NCI-H446 treated with DMSO at 0.1 percent for 48 hours (cell line): Measurements from ENCODE around the gene HPF1.
"Not testable (repeated sequence)": the region's sequence is repeated elsewhere in the genome, so short reads cannot be mapped to it uniquely, and the experiment has no call there.

ENCODE experiments used
- DNase-seq: peaks from one replicate; lab custom pipeline; 2025; lab: John Stamatoyannopoulos, UW

HPF1 gene

DNA sequence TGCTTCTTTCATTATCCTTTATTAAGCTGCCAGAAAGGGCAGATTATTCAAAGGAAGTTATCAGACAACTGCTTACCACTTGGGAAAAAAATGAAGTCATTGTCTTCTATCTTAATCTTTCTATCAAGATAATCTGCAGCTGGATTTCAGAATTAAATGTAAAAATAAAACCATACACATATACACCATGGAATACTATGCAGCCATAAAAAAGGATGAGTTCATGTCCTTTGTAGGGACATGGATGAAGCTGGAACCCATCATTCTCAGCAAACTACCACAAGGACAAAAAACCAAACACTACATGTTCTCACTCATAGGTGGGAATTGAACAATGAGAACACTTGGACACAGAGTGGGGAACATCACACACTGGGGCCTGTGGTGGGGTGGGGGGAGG is 19.1 kb downstream of the HPF1 start:
- not testable (repeated sequence) for DNase-seq

DNA sequence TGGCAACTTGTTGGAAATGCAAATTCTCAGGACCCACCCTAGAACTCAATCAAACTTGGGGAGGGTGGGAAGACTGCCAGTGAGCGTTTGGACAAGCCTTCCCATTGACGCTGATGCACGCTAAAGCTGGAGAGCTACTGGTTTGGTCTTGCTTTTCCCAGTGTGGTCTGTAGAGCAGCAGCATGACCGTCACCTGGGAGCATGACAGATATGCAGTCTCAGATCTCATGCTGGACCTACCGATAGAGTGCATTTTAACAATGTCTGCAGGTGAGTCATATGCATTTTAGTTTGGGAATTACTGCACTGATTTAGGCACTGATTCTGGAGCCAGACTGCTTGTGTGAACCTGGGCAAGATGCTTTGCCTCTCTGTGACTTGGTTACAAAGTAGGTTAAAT is 27.2 kb downstream of the HPF1 start:
- DNase-seq: no peak

DNA sequence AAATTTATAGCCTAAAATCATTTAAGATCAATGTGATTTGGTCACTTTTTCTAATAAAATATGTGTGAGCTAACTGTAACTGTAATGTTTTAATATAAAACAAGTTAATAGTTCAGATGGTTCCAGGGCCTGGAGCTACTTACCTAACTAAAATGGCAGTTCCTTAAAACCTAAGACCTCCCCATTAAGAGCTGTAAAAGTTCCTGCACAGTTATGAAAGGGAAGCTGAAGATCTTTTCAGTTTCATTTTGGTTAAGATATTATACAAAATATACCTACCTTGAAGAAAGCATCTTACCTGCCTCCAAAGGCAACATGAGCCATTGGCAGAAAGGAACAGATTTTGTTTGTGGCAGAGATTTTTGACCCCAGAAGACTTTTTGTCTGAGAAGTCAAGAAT is 30.1 kb downstream of the HPF1 start:
- DNase-seq: no peak

DNA sequence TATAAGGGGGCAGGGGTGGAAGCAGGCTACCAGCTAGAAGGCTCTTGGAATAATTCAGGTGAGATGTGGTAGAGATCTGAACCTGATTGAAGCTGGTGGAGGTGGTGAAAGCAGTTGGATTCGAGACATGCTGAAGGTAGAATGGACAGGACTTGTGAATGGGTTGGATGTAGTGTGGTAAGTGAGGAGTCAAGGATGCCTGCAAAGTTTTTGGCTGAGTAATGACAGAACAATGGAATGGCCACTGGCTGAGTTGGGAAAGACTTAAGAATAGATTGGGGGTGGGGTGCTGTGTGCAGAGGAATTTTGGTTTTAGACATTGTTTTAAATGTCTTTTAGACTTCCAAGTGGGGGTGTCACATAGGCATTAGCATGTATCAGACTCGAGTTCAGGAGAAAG is 33.5 kb downstream of the HPF1 start:
- DNase-seq: no peak

DNA sequence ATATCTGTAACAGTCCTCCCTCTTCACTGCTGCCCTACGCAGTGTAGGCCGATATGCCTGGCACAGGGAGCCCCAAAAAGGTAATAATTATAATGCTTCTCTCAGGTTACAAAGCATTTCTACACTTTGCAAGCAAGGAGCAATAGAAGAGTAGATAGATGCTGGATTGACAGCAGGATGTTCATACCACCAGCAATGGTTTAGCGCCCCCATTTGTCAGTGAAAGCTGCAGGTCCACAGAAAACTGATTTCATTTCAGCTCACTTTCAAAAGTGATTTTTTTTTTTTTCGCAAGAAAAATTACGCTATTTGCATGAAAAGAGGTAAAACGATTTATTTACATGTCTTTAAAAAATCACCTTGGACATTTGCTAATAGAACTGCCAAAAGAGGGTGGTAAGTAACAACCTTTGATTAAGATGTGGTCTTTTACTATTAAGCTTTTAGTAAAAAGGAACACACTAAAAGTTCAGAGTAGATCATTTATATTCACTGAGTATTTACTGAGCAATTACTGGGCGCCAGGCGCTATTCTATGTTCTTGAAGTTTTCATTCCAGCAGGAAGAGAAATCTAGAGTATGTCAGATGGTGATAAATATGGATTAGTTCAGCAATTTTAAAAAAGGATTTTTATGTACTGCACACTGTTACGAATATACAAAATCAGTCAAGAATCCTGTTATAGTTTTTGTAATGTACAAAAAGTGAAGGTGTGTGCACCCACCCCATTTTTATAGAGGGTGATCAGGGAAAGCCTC is 34.4 kb downstream of the HPF1 start:
- DNase-seq: no peak

DNA sequence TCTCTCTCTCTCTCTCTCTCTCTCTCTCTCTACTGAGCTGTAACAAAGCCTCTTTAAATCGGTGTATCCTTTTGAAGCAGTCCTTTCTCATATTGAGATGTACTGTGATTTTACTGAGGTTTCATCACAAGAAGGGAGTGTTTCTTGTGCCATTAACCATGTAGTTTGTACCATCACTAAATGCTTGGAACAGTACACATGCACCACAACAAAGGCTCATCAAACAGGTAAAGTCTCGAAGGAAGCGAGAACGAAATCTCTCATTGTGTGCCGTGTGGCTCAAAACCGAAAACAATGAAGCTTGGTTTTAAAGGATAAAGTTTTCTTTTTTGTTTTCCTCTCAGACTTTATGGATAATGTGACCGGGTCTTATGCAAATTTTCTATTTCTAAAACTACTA is 37.2 kb downstream of the HPF1 start:
- no peak for DNase-seq

DNA sequence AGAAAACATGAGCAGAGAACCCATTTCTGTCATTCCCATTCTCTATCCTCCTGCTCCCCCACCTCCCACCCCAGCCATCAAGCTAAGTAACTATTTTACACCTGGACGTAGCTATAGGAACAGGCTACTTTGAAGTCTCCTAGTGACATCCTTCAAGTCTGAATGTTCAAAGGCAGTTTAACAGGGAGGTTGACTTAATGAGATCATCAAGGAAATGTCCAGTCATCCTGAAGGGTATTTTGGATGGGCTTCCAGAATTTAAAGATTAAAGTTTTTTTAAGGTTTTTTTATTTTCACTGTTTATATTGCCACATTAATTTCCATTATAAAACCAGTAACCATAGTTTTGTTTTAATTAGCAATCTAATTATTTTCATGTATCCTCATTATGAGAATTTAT is 41.1 kb downstream of the HPF1 start:
- DNase-seq: no peak

DNA sequence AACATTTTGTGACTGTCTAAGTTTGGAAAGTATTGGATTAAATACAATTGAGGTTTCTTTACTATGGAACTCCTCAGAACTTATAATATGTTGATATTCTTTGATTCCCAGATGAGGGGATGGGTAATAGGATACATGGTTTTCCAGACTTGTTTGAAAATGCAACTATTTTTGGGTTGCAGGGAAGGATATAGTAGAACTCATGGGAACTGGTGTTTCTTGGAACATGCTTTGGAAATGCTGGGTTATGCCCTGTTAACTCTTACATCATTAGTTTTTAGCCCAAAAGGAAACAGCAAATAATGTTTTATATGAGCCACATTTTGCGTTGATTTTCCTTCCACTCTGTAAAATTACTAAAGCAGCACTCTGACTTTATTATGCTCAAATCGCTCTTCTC is 41.9 kb downstream of the HPF1 start:
- DNase-seq: no peak

DNA sequence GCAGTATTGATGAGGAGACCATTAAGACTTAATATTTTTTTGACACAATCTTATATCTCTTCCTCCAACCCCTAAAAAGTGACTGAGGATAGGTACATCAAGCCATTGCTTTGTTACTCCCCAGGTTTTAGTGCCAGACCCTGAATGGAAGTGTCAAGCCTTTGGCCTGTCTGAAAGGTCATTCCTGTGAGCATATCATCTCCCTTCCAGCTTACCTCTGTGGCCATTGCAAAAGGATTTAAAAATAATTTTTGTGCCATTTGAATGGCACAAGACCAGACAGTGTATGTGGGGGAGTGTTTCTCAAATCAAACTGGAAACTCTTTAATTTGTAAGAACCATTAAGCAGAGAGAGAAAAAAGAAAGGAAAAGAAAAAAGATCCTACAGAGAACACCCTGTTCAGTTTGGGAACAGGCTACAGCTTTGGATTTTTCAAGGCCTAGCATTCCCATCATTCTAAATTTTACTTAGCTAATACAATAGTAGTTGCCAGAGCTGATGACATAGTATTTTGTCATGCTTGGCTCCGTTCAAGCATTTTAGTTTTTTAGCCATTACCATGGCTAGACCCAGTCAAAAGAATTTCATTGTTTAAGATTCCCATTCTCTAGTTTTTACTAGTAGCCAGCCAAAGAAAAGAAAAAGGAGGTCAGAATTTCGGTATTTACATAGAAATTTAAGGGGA is 49.6 kb downstream of the HPF1 start:
- DNase-seq: no peak

DNA sequence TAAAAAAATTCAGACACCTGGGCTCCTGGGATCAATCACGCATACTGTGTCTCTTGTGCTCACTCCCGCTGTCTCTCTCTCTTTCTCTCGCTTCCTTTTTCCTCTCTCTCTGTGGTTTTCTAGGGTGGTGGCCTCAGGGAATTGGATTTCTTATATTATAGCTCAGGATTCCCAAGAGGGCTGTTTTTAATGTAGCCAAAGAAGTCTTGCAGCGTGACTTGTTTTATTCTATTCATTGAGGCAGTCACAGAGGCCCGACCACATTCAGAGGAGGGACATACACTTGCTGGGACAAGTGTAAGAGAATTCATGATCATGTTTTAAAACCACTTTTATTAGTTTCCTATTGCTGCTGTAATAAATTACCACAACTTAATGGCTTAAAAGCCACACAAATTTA is 59.4 kb downstream of the HPF1 start:
- no peak for DNase-seq

DNA sequence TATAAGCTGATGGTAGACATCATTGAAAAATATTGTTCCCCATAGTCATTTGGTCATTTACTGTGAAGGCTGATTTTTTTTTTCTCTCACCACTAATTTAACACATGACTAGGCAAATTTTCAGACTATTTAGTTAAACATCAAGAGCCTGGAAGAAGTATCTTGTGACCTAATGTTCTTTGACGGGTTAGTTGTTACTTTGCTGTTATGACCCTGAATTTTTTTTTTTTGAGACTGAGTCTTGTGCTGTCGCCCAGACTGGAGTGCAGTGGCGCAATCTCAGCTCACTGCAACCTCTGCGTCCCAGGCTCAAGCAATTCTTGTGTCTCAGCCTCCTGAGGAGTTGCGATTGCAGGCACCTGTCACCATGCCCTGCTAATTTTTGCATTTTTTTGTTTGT is 67.0 kb downstream of the HPF1 start:
- DNase-seq: no peak

DNA sequence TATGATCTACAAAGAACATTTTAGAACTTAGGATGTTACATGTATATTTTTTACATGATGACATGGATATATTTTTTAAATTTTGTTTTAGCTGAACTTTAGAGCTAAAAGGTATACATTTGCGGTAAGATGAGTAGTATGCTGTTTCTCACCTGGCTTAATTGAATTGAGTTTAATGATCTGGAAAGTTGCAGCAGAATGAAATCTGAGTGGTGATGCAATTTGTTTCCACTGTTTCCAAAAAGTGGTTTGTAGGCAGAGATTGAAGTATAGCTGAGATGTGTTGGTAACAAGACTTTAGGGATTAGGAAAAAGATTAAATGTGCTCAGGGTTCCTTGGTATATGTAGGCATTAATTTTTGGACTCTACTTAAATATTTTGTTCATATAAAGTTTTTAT is 68.1 kb downstream of the HPF1 start:
- DNase-seq: no peak

DNA sequence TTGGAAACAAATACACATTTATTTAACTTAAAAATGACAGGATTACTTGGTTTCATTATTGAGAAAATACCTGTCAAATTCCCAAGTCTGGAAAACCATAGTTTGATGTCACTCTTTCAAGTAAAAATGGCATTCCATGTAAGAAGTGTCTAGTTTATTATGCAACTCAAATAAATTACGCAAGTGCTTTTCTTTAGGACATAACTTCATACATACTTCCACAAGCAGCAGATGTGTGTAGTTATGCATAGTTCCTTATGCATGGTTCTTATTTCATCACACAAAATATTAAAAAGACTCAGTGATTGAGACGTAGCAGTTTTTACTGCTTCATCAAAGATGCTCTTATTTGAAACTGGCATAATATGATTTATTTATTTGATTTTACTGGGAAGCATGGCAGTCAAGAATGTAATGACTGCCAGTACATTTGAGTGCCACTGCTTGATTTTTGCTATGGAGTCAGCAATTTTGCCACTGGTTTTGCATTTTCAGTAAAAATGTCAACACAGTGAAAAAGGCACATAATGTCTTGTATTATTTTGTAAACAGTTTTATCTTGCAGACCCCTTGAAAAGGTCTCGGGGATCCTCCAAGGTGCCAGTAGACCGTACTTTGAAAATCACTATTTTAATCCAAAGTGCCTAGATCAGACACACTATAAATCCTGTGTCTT is 75.2 kb downstream of the HPF1 start:
- no peak for DNase-seq
